Naive thymus-derived CD8-positive, alpha-beta T cell (primary cell): ENCODE data around the gene CIAO3. TPM values are rescaled to one million over a fixed set of nuclear protein-coding genes. Genes with fewer than 3 reads are reported as not detected.

Experiments used
- ATAC-seq, 2 donors: fragments of 150-1000 bp; cut with Tn5 transposase in 1 of 2; sonication (Bioruptor Pico), chemical (Tn5 transposase) in 1 of 2; 1 replicate in 1 of 2; 2 replicates in 1 of 2; pipeline ENCODE4 v1.10.0; 2021; ENCODE audit warnings: mild to moderate bottlenecking in 2 of 2, moderate library complexity in 2 of 2
- POLR2A ChIA-PET: fragments of 350-600 bp; sonication (Branson Sonifier 250); formaldehyde crosslinking; loops from one replicate; lab custom pipeline; 2021; ENCODE audit warnings: antibody characterized with exemption; lab: Charles Lee
- DNase-seq, 10 donors: peaks; one replicate each; pipeline versions ENCODE4 v3.0.0 to v3.0.0-alpha.2; 2020 to 2022
- H3K27ac Mint-ChIP-seq, 10 donors: one replicate each; pipeline ENCODE4 v1.8.0; 2020 to 2022; ENCODE audit warnings: mild to moderate bottlenecking in 10 of 10, mixed read lengths in 10 of 10, moderate library complexity in 4 of 10, inconsistent platforms in 1 of 10
- H3K27me3 Mint-ChIP-seq, 5 donors: one replicate each; pipeline ENCODE4 v1.8.0; 2021 to 2022; ENCODE audit warnings: mixed read lengths in 5 of 5
- H3K36me3 Mint-ChIP-seq, 3 donors: one replicate each; pipeline ENCODE4 v1.8.0; 2020 to 2022; ENCODE audit warnings: mixed read lengths in 3 of 3, mild to moderate bottlenecking in 2 of 3, inconsistent platforms in 1 of 3
- H3K4me1 Mint-ChIP-seq, 4 donors: one replicate each; pipeline ENCODE4 v1.8.0; 2021 to 2022; ENCODE audit warnings: mixed read lengths in 4 of 4
- H3K4me3 Mint-ChIP-seq, 10 donors: one replicate each; pipeline ENCODE4 v1.8.0; 2020 to 2022; ENCODE audit warnings: mild to moderate bottlenecking in 10 of 10, mixed read lengths in 10 of 10, moderate library complexity in 6 of 10, inconsistent platforms in 1 of 10
- H3K9me3 Mint-ChIP-seq, 9 donors: one replicate each; pipeline ENCODE4 v1.8.0; 2020 to 2022; ENCODE audit warnings: mixed read lengths in 9 of 9, mild to moderate bottlenecking in 3 of 9, inconsistent platforms in 1 of 9, moderate library complexity in 1 of 9
- polyA plus RNA-seq, 3 donors: library from polyadenylated mRNA; unstranded; fragments of 300-500 nt; fragmentation: Illumina TruSeq; gene quantifications; one replicate each; pipeline ENCODE4 v1.2.3, GENCODE V29; 2021
- total RNA-seq, 8 experiments: library from RNA in 2 of 8; stranded (reverse) in 2 of 8; gene quantifications; one replicate each; pipeline ENCODE4 v1.2.3 and lab custom pipeline; 2021 to 2026

CIAO3 gene
- total and polyA plus RNA-seq, 5 experiments from 2014 or later = 13.7 to 56.4 (median 25.7) TPM

DNA sequence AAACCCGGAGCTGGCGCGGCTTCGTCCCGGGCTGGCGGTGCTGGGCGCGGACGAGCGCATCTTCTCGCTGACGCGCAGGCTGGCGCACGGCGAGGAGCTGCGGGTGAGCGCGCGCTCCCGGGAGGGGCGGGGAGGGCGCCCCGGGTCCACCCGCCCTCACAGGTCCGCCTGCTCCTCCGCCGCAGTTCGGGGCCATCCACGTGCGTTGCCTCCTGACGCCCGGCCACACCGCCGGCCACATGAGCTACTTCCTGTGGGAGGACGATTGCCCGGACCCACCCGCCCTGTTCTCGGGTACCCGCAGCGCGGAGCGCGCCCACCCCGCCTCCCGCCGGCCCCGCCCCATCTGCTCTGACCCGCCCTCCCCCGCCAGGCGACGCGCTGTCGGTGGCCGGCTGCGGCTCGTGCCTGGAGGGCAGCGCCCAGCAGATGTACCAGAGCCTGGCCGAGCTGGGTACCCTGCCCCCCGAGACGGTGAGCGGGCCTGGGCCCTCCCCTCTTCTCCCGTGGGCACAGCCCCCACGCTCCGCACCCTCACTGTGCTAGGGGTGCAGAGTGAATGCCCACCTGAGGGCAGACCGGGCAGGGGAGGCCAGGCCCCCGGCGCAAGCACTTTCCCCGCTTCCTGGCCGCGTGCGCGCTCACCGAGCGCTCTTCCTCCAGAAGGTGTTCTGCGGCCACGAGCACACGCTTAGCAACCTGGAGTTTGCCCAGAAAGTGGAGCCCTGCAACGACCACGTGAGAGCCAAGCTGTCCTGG is 12.5 kb downstream of the CIAO3 start:
- Mint-ChIP-seq H3K4me1 (peaks cover 5 to 11% (median 7%) of the 10 kb centered on the region in 4 donors), H3K36me3 (peaks cover 0 to 6% (median 0%) of the 10 kb centered on the region in 3 donors), H3K27ac (no peak overlapping the region), H3K4me3 (peak overlapping the region in 9 of 10 donors; percentile 25 to 73 (median 50)), H3K27me3 (no peaks in the 10 kb centered on the region), H3K9me3 (no peaks in the 10 kb centered on the region)
- DNase-seq (peak; percentile 48 to 73 (median 65)), ATAC-seq (peak; percentile 59 to 75)
- POLR2A ChIA-PET = interaction anchor here (0.6 to 23.0 kb wide), 7 partner anchors 12 to 85 kb away, joined by 3 to 411 read pairs (median 7); partner anchors contain the start of genes ANTKMT, CCDC78, CIAO3 and HAGHL

DNA sequence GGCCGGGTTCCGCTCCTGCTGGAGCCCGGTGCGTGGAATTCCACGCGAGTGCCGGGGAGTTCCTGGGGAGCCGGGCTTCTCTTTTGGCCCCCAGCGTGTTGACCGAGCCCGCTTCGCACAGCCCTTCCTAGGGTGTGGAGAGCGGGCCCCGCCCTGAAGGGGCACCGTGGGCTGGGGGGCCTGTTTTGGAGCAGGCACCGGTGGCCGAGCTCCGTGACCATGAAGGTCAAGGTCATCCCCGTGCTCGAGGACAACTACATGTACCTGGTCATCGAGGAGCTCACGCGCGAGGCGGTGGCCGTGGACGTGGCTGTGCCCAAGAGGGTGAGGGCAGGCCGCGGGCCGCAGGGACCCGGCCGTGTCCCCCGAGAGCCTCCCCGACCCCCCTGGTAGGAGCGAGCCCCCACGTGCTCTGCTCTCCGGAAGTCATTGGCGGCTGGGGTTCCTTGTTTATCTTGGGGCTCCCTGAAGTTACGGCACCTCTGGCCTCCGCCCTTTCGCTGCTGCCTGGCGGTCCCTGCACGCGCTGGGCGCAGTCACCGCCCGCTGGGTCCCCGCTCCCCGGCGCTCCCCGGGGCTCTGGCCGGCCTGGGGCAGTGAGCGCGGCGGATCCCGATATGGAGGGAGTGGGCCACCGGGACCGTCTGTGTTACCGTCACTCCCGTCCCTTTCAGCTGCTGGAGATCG is 13.4 kb downstream of the CIAO3 start:
- peak in 2 of 10 donors; percentile 52 to 66 for DNase-seq
- Mint-ChIP-seq H3K4me1 (peaks cover 9 to 19% (median 14%) of the 10 kb centered on the region in 4 donors), H3K9me3 (no peaks in the 10 kb centered on the region), H3K27ac (peak overlapping the region in 2 of 10 donors; percentile 11 to 62), H3K4me3 (peak overlapping the region; percentile 18 to 79 (median 61)), H3K27me3 (no peaks in the 10 kb centered on the region), H3K36me3 (peaks cover 0 to 2% (median 0%) of the 10 kb centered on the region in 3 donors)
- peak; percentile 21 to 38 for ATAC-seq
- POLR2A ChIA-PET = interaction anchor here (1.0 to 23.0 kb wide), 8 partner anchors 7 to 91 kb away, joined by 3 to 411 read pairs (median 10); partner anchors contain the start of genes ANTKMT, CCDC78, CIAO3 and HAGHL

DNA sequence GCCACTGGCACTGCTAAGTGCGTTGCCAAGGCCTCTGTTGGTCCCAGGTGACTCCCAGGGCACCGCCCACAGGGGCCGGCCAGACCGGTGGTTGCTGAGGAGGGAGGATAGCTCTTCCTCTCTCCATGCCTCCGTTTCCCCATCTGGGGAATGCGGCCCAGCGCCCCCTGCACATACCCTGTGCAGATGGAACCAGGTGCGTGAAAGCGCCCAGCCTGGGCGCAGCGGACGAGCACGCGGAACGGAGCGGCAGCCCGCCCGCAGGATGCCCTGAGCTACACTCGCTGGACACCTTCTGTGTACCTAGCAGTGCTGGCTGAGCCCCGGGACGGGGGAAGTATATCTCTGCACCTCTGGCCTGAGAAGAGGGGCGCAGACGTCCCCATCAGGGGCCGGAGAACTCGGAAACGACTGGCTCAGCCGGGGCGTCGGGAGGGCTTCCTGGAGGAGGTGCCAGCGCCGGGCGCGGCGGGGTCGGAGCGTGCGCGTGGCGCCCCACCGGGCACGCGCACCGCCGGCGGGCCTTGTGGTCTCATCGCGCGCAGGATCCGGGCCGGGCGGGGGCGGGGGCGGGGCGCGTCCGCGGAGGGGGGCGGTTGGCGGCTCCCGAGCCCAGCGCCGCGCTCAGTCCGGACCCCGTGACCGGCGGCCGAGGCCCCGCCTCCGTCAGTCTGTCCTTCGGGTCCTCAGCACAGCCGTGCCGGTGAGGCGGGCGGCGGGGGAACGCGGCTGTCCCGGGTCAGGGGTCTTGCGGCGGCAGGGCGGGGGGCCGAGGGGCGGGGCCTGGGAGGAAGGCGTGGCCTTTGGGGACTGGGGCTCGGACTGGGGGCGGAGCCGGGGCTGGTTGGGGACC is 14.1 kb downstream of the CIAO3 start, which contains the start of the genes CCDC78 and HAGHL:
Gene CCDC78, minus strand, starts transcription at position 6 of the 853 bp plus-strand sequence. CDS start 76 bp downstream, outside the sequence.
Gene HAGHL, plus strand, starts transcription at position 669 of the 853 bp plus-strand sequence. CDS start 404 bp downstream, outside the sequence.
- peak within 1 kb of the TSS; percentile 66 to 82 (median 76) for H3K4me3 Mint-ChIP-seq
- ATAC-seq (peak; percentile 20 to 39), DNase-seq (peak in 9 of 10 donors; percentile 49 to 80 (median 65))
- peaks cover 14 to 25% (median 17%) of the 10 kb centered on the region in 4 donors for H3K4me1 Mint-ChIP-seq
- no peaks in the 10 kb centered on the region for H3K36me3 Mint-ChIP-seq
- POLR2A ChIA-PET = interaction anchor here (1.0 to 23.0 kb wide), 8 partner anchors 8 to 90 kb away, joined by 3 to 411 read pairs (median 6); partner anchors contain the start of genes ANTKMT, CCDC78, CIAO3 and HAGHL
- no peaks in the 10 kb centered on the region for H3K27me3 Mint-ChIP-seq
- no peaks in the 10 kb centered on the region for H3K9me3 Mint-ChIP-seq
- peak within 1 kb of the TSS in 7 of 10 donors; percentile 35 to 79 (median 76) for H3K27ac Mint-ChIP-seq

DNA sequence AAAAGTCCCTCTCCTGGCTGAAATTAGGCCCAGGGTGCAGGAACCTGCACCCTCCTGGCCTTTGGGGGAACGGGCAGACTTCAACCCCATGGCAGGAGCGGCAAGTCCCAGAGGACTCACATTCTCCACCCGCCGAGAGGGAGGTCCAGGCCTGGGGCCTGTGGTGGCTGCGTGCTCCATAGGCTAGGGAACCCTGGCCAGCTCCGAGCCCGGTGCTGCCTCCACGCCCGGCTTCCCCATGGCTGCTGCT is 14.7 kb downstream of the CIAO3 start:
- Mint-ChIP-seq H3K36me3 (no peaks in the 10 kb centered on the region), H3K27me3 (no peaks in the 10 kb centered on the region), H3K4me1 (peaks cover 14 to 25% (median 17%) of the 10 kb centered on the region in 4 donors), H3K4me3 (peak overlapping the region in 9 of 10 donors; percentile 29 to 82 (median 76)), H3K9me3 (no peaks in the 10 kb centered on the region), H3K27ac (peak overlapping the region in 3 of 10 donors; percentile 43 to 79 (median 78))
- ATAC-seq (no peak), DNase-seq (no peak)
- POLR2A ChIA-PET = interaction anchor here (1.2 to 23.0 kb wide), 6 partner anchors 9 to 46 kb away, joined by 3 to 411 read pairs (median 28); partner anchors contain the start of genes ANTKMT, CCDC78, CIAO3 and HAGHL

DNA sequence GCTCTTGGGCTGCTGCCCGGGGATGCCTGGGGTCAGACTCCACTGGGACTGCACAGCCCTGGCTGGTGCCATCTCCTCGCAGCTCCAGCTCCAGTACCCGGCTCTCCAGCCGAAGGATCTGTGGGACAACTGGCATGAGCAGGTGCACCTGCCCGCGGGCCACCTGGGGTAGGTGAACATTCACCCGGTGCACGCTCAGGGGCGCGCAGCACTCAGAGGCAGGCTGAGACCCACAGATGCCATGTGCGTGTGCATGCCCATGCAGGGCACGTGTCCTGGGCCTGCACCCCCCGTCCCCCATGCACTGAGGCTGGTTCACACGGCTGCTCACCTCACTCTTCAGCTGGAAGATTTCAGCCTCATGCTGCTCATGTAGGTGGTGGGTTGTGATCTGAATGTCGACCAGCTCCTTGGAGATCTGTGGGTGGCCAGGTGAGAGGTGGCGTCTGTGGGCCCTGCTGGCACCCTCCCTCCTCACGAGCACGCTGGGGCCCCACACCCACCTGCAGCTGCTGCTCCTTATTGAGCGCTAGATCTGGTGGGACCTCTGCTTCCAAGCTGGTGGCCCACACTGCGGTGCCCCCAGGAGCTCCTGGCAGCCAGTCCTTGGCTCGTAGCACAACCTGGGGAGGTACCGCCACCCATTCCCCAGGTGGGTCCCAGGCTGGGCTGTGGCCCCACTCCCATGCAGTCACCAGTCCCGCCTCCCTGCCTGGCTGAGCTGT is 15.2 kb downstream of the CIAO3 start:
- Mint-ChIP-seq H3K9me3 (no peaks in the 10 kb centered on the region), H3K27me3 (no peaks in the 10 kb centered on the region), H3K36me3 (no peaks in the 10 kb centered on the region), H3K27ac (peak overlapping the region in 7 of 10 donors; percentile 4 to 79 (median 52)), H3K4me3 (peak overlapping the region in 7 of 10 donors; percentile 3 to 66 (median 52)), H3K4me1 (peaks cover 14 to 25% (median 17%) of the 10 kb centered on the region in 4 donors)
- POLR2A ChIA-PET = interaction anchor here (1.2 to 23.0 kb wide), 6 partner anchors 9 to 46 kb away, joined by 3 to 411 read pairs (median 28); partner anchors contain the start of genes ANTKMT, CCDC78, CIAO3 and HAGHL
- DNase-seq (no peak), ATAC-seq (no peak)

DNA sequence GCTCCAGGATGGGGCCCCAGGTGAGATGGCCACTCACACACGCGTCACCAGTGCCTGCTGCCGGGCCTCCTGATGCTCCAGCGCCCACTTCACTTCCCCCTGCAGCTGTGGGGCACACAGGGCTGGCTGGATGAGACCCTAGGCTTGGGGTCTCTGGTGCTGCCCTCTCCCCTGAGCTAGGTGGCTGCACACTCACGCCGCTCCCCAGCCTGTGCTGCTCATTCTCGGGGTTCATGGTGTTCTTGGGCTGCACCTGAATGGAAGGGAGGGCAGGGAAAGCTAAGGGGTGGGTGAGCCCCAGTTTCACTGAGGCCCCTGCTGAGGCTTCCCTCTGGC is 15.8 kb downstream of the CIAO3 start:
- H3K4me1 Mint-ChIP-seq = peaks cover 17 to 30% (median 21%) of the 10 kb centered on the region in 4 donors
- no peaks in the 10 kb centered on the region for H3K36me3 Mint-ChIP-seq
- H3K27ac Mint-ChIP-seq = peak overlapping the region in 6 of 10 donors; percentile 22 to 79 (median 38)
- no peak for ATAC-seq
- DNase-seq = no peak
- peak overlapping the region in 2 of 10 donors; percentile 30 to 34 for H3K4me3 Mint-ChIP-seq
- H3K9me3 Mint-ChIP-seq = no peaks in the 10 kb centered on the region
- POLR2A ChIA-PET = interaction anchor here (1.2 to 23.0 kb wide), 6 partner anchors 8 to 45 kb away, joined by 3 to 411 read pairs (median 28); partner anchors contain the start of genes ANTKMT, CCDC78, CIAO3 and HAGHL
- no peaks in the 10 kb centered on the region for H3K27me3 Mint-ChIP-seq

DNA sequence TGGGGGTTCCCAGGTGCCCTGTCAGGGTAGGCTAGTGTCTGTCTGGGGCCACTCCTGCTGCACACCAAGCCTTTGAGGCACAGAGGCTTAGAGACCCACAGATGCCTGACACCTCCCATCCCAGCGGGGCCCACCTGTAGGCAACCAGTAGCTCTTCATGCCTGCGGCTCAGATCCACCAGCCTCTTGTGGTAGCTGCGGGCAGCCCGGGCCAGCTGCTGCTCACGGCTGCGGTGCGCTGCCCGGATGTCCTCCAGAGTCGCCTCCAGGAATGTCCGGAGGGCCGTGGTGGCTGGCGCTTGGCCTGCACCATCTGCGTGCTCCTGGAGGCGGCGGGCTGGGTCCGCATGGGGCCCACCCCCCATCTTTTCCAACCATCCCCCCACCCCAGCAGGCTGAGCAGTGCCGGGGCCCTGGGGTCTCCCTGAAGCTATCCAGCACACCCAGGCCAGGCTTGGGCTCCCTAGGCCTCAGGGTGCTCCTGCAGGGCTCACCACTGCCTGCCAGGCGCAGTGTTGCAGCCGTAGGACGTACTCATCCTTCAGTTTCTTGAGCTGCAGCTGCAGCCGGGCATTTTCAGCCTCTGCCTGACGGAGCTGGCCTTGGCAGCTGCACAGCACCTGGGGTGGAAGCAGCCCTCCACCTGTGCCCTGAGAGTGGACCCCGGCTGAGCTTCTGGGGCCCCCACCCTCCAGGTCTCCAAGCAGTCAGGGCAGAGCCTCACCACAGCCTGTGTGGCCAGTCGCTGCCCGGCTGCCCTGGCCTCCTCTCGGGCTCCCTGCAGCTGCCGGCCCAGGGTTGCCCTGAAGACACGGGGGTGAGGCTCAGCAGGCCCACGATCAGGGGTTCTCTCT is 16.4 kb downstream of the CIAO3 start:
- POLR2A ChIA-PET = interaction anchor here (0.9 to 23.0 kb wide), 7 partner anchors 8 to 88 kb away, joined by 3 to 411 read pairs (median 5); partner anchors contain the start of genes ANTKMT, CCDC78, CIAO3 and HAGHL
- Mint-ChIP-seq H3K27ac (peak overlapping the region in 4 of 10 donors; percentile 34 to 79 (median 57)), H3K4me3 (no peak overlapping the region), H3K36me3 (no peaks in the 10 kb centered on the region), H3K27me3 (no peaks in the 10 kb centered on the region), H3K4me1 (peaks cover 17 to 36% (median 26%) of the 10 kb centered on the region in 4 donors), H3K9me3 (no peaks in the 10 kb centered on the region)
- DNase-seq (no peak), ATAC-seq (no peak)

DNA sequence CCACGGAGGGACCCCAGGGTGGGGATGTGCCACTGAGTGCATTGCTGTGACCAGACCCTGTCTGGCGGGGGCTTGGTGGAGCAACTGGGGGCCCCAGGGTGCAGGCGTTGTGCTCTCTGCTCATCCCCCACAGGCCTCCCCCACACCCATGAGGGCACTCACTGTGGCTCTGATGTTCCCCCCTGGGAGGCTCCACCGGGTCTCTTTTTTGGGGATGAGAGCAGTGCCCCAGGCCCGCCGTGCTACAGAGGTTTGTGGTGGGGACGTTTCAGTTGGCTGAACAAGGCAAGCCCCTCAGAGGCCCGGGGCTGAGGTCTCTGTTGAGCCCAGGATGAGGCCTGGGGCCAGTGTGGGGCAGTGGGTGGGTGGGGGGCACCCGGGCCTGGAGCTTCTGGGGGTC is 17.1 kb downstream of the CIAO3 start:
- DNase-seq = no peak
- no peaks in the 10 kb centered on the region for H3K9me3 Mint-ChIP-seq
- peak overlapping the region in 5 of 10 donors; percentile 17 to 66 (median 39) for H3K27ac Mint-ChIP-seq
- ATAC-seq = no peak
- POLR2A ChIA-PET = interaction anchor here (0.9 to 23.0 kb wide), 5 partner anchors 7 to 87 kb away, joined by 3 to 411 read pairs (median 16); partner anchors contain the start of genes ANTKMT, CCDC78, CIAO3 and HAGHL
- no peaks in the 10 kb centered on the region for H3K36me3 Mint-ChIP-seq
- peak overlapping the region in 4 of 10 donors; percentile 36 to 48 (median 40) for H3K4me3 Mint-ChIP-seq
- H3K27me3 Mint-ChIP-seq = no peaks in the 10 kb centered on the region
- H3K4me1 Mint-ChIP-seq = peaks cover 23 to 43% (median 33%) of the 10 kb centered on the region in 4 donors

DNA sequence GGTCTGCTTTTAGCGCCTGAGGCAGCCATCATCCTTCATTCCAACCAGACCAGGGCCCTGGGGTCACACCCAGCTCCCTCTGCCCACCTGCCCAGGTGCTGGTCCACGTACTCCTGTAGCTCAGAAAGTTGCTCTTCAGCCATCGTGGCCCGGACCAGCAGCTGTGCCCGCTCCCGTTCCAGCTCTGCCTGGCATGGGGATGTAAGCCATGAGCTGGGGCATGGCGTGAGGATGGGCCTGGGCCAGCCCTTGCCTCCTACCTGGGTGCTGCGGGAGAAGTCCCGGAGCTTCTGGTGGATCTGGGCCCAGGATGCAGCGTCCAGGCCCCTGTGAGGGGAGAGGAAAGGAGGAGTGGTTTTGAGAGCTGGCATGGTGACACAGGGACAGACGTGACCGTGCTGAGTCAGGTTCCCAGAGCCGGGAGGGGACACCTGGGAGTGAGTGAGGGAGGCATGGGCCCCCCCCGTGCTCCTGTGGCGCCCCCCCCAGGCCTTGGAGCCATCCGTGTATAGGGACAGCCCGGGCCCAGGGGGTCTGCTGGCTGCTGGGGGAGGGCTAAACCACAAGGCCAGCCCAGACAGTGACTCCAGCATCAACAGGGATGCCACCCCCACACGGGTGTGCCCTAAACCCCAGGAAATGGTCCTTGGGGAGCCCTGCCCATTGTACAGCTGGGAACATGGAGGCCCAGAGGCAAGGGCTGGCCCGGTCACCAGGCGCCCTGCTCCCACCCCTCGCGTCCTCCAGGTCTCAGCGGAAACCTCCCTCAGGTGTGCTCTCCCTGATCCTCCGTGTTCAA is 17.8 kb downstream of the CIAO3 start:
- DNase-seq (no peak), ATAC-seq (no peak)
- Mint-ChIP-seq H3K27me3 (no peaks in the 10 kb centered on the region), H3K36me3 (no peaks in the 10 kb centered on the region), H3K27ac (peak overlapping the region in 9 of 10 donors; percentile 17 to 95 (median 80)), H3K4me1 (peaks cover 24 to 46% (median 38%) of the 10 kb centered on the region in 4 donors), H3K9me3 (no peaks in the 10 kb centered on the region), H3K4me3 (peak overlapping the region in 9 of 10 donors; percentile 44 to 83 (median 75))
- POLR2A ChIA-PET = interaction anchor here (1.4 to 23.0 kb wide), 6 partner anchors 6 to 63 kb away, joined by 3 to 411 read pairs (median 36); partner anchors contain the start of genes ANTKMT, CCDC78, CIAO3 and HAGHL
